Esophagus muscularis mucosa (tissue), 4 donors: ENCODE results near the gene KCND3. TPM values are rescaled to one million over a fixed set of nuclear protein-coding genes. Genes with fewer than 3 reads are reported as not detected.
A peak's percentile ranks its signal among the peaks of the same experiment; 100 is the strongest.

Experiments
- DNase-seq: peaks from one replicate; pipeline ENCODE4 v3.0.0-alpha.2; 2017; ENCODE audit errors: extremely low spot score
- H3K27ac ChIP-seq, 4 donors: fragments of 200-600 bp; sonication (generic); replicated peaks in 1 of 4; 1 replicate in 3 of 4; 2 replicates in 1 of 4; pipeline ENCODE4 v1.5.1; 2016 to 2019; ENCODE audit warnings: mild to moderate bottlenecking in 1 of 4
- H3K27me3 ChIP-seq, 4 donors: fragments of 200-600 bp; sonication (generic); one replicate each; pipeline versions ENCODE4 v1.5.1 to v1.6.0; 2016 to 2019
- H3K36me3 ChIP-seq, 4 donors: fragments of 200-600 bp; sonication (generic); one replicate each; pipeline ENCODE4 v1.5.1; 2016 to 2019
- H3K4me1 ChIP-seq, 4 donors: fragments of 200-600 bp; sonication (generic); one replicate each; pipeline ENCODE4 v1.5.1; 2016 to 2019
- H3K4me3 ChIP-seq, 4 donors: fragments of 200-600 bp; sonication (generic); 1 replicate in 2 of 4; 2 replicates in 2 of 4; pipeline ENCODE4 v1.5.1; 2016 to 2019; ENCODE audit warnings: mild to moderate bottlenecking in 4 of 4, moderate library complexity in 1 of 4
- H3K9me3 ChIP-seq, 4 donors: fragments of 200-600 bp; sonication (generic); 1 replicate in 3 of 4; 2 replicates in 1 of 4; pipeline ENCODE4 v1.5.1; 2016 to 2019
- CTCF ChIP-seq, 3 experiments: fragments of 200-600 bp in 2 of 3; fragments of 450-650 bp in 1 of 3; sonication (generic) in 2 of 3; IDR thresholded peaks; one replicate each; pipeline ENCODE4 v1.5.1; 2017 to 2019; ENCODE audit warnings: antibody characterized with exemption in 3 of 3, mild to moderate bottlenecking in 2 of 3, moderate library complexity in 1 of 3
- EP300 ChIP-seq: sonication (generic); formaldehyde crosslinking; IDR thresholded peaks from one replicate; pipeline ENCODE4 v1.6.1; 2017; ENCODE audit warnings: antibody characterized with exemption
- POLR2A ChIP-seq: fragments of 450-650 bp; IDR thresholded peaks from one replicate; pipeline ENCODE4 v1.6.1; 2017; ENCODE audit warnings: antibody characterized with exemption, moderate library complexity, mild to moderate bottlenecking, low read depth
- POLR2AphosphoS5 ChIP-seq, 2 donors: sonication (generic); formaldehyde crosslinking; IDR thresholded peaks; one replicate each; pipeline ENCODE4 v1.6.1; 2017; ENCODE audit warnings: antibody characterized with exemption in 2 of 2
- WGBS: methylation state at CpG from one replicate; pipeline ENCODE4 v1.1.5; 2018; 5-methylcytosine and 5-hydroxymethylcytosine counted together
- intact Hi-C: fragments of 100-400 bp; cut with DNase I; formaldehyde crosslinking; loops from one replicate; pipeline ENCODE4 v1.15.1; 2023
- total RNA-seq, 4 donors: library from RNA; depleted of rRNA; stranded (reverse); fragments of >200 nt; gene quantifications; one replicate each; pipeline versions ENCODE4 v1.1.0 to v1.2.1, GENCODE V29; 2016

The KCND3 gene
- total RNA-seq, 4 donors from 2014 or later: 25.7 to 57.6 (median 47.5) TPM

- H3K27me3 ChIP-seq: no peaks in the 10 kb centered on the region
- peak overlapping the region in 2 of 4 donors; percentile 71 to 78 for H3K4me3 ChIP-seq
- peaks cover 63 to 88% (median 80%) of the 10 kb centered on the region in 4 donors for H3K4me1 ChIP-seq
- H3K36me3 ChIP-seq: peaks cover 0 to 5% (median 2%) of the 10 kb centered on the region in 4 donors
- intact Hi-C loops: no loop called here
- TF ChIP-seq CTCF (IDR thresholded peaks at IDR 0.05) (no peak), POLR2A (no peak)
- H3K27ac ChIP-seq: peak overlapping the region; percentile 83 to 95 (median 94)
- WGBS: 35% methylated on average over 4 of the region's 4 CpGs
- no peaks in the 10 kb centered on the region for H3K9me3 ChIP-seq
- DNase-seq: no peak
Measured at GRCh38 chr1:111736548-111737215, 252.8 kb downstream of the KCND3 start.

GRCh38 chr1:111735858-111736544 is 253.5 kb downstream of the KCND3 start:
- no peak overlapping the region for H3K4me3 ChIP-seq
- no peak for DNase-seq
- H3K36me3 ChIP-seq: peaks cover 0 to 6% (median 2%) of the 10 kb centered on the region in 4 donors
- peaks cover 68 to 93% (median 87%) of the 10 kb centered on the region in 4 donors for H3K4me1 ChIP-seq
- no peak for TF ChIP-seq EP300
- no peak for TF ChIP-seq POLR2A
- no peak for TF ChIP-seq CTCF (IDR thresholded peaks at IDR 0.05)
- TF ChIP-seq POLR2AphosphoS5 (IDR thresholded peaks at IDR 0.05): no peak
- 67% methylated on average over 8 of the region's 8 CpGs for WGBS
- intact Hi-C loops: no loop called here
- H3K27ac ChIP-seq: peak overlapping the region in 3 of 4 donors; percentile 10 to 42 (median 16)
- no peaks in the 10 kb centered on the region for H3K9me3 ChIP-seq
- no peaks in the 10 kb centered on the region for H3K27me3 ChIP-seq

- Histone ChIP-seq H3K36me3 (peaks cover 0 to 12% (median 2%) of the 10 kb centered on the region in 4 donors), H3K4me3 (no peak overlapping the region), H3K27me3 (no peaks in the 10 kb centered on the region), H3K4me1 (peaks cover 72 to 94% (median 90%) of the 10 kb centered on the region in 4 donors), H3K27ac (peak overlapping the region in 2 of 4 donors; percentile 16 to 42), H3K9me3 (no peaks in the 10 kb centered on the region)
- DNase-seq: no peak
- intact Hi-C loops: no loop called here
- WGBS: 72% methylated on average over 4 of the region's 4 CpGs
- TF ChIP-seq POLR2A (no peak), EP300 (no peak), CTCF (IDR thresholded peaks at IDR 0.05) (no peak), POLR2AphosphoS5 (IDR thresholded peaks at IDR 0.05) (no peak)
Measured at GRCh38 chr1:111735321-111735720, 254.1 kb downstream of the KCND3 start.

DNA sequence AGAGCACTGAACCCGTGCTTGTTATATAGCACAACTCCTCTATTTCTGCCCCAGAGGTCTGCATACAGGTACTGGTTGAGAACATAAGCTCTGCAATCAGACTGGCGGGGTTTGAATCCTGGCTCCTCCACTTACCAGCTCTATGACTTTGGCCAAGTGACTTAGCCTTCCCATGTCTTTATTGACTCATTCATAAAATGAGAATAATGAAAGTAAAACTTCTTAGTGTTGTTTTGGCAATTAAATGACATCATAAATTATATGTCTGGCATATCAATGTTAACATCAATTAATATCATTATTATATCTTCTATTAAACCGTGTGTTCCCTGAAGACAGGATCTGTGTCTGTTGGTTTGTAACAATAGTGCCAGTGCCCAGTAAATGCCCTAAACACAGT is 254.6 kb downstream of the KCND3 start:
- intact Hi-C loops: no loop called here
- peaks cover 77 to 94% (median 90%) of the 10 kb centered on the region in 4 donors for H3K4me1 ChIP-seq
- no peak for TF ChIP-seq POLR2A
- TF ChIP-seq EP300: no peak
- no peak for TF ChIP-seq CTCF (IDR thresholded peaks at IDR 0.05)
- TF ChIP-seq POLR2AphosphoS5 (IDR thresholded peaks at IDR 0.05): no peak
- no peak for DNase-seq
- H3K4me3 ChIP-seq: no peak overlapping the region
- H3K27me3 ChIP-seq: no peaks in the 10 kb centered on the region
- peaks cover 0 to 13% (median 2%) of the 10 kb centered on the region in 4 donors for H3K36me3 ChIP-seq
- peak overlapping the region in 3 of 4 donors; percentile 54 to 74 (median 64) for H3K27ac ChIP-seq
- H3K9me3 ChIP-seq: no peaks in the 10 kb centered on the region
- 78% methylated on average over 3 of the region's 3 CpGs for WGBS
